Suprapubic skin (tissue), 4 donors: ENCODE measurements around the gene DEXI. TPM values are rescaled to one million over a fixed set of nuclear protein-coding genes. Genes with fewer than 3 reads are reported as not detected.

ENCODE experiments used
- DNase-seq, 2 donors: peaks; one replicate each; pipeline ENCODE4 v3.0.0-alpha.2; 2019; ENCODE audit warnings: low spot score in 2 of 2
- H3K27ac ChIP-seq: fragments of 200-600 bp; sonication (generic); one replicate; pipeline ENCODE4 v1.5.1; 2019
- H3K27me3 ChIP-seq: fragments of 200-600 bp; sonication (generic); one replicate; pipeline ENCODE4 v1.5.1; 2019
- H3K36me3 ChIP-seq: fragments of 200-600 bp; sonication (generic); one replicate; pipeline ENCODE4 v1.5.1; 2019
- H3K4me1 ChIP-seq: fragments of 200-600 bp; sonication (generic); one replicate; pipeline ENCODE4 v1.5.1; 2019
- H3K4me3 ChIP-seq: fragments of 200-600 bp; sonication (generic); one replicate; pipeline ENCODE4 v1.5.1; 2019; ENCODE audit warnings: mild to moderate bottlenecking
- H3K9me3 ChIP-seq: fragments of 200-600 bp; sonication (generic); one replicate; pipeline ENCODE4 v1.5.1; 2019
- EP300 ChIP-seq: sonication (generic); formaldehyde crosslinking; IDR thresholded peaks from one replicate; pipeline ENCODE4 v1.6.1; 2017; ENCODE audit warnings: antibody characterized with exemption
- POLR2A ChIP-seq, 2 donors: fragments of 450-650 bp; IDR thresholded peaks; one replicate each; pipeline ENCODE4 v1.6.1; 2017; ENCODE audit warnings: antibody characterized with exemption in 2 of 2, mild to moderate bottlenecking in 2 of 2, moderate library complexity in 2 of 2
- POLR2AphosphoS5 ChIP-seq, 3 donors: sonication (generic); formaldehyde crosslinking; IDR thresholded peaks; one replicate each; pipeline ENCODE4 v1.6.1; 2017; ENCODE audit warnings: antibody characterized with exemption in 3 of 3
- WGBS: methylation state at CpG from one replicate; pipeline ENCODE4 v1.1.5; 2018; 5-methylcytosine and 5-hydroxymethylcytosine counted together
- total RNA-seq, 4 donors: library from RNA; depleted of rRNA; stranded (reverse); fragments of >200 nt; gene quantifications; one replicate each; pipeline ENCODE4 v1.1.0, GENCODE V29; 2016
- TF ChIP-seq, protein P1 (sequence below), 2 donors: fragments of 200-600 bp in 1 of 2; fragments of 450-650 bp in 1 of 2; sonication (generic) in 1 of 2; IDR thresholded peaks; one replicate each; pipeline ENCODE4 v1.5.1; 2016 to 2019; ENCODE audit warnings: antibody characterized with exemption in 2 of 2, mild to moderate bottlenecking in 1 of 2, moderate library complexity in 1 of 2

Gene DEXI
- total RNA-seq, 4 donors from 2014 or later, result 35.9 to 72.7 (median 58.3) TPM

GRCh38 chr16:10895053-10895946 is 47.0 kb downstream of the DEXI start:
- TF ChIP-seq EP300 (no peak), POLR2AphosphoS5 (IDR thresholded peaks at IDR 0.05) (no peak), POLR2A (IDR thresholded peaks at IDR 0.05) (no peak)
- TF ChIP-seq, protein P1, sequence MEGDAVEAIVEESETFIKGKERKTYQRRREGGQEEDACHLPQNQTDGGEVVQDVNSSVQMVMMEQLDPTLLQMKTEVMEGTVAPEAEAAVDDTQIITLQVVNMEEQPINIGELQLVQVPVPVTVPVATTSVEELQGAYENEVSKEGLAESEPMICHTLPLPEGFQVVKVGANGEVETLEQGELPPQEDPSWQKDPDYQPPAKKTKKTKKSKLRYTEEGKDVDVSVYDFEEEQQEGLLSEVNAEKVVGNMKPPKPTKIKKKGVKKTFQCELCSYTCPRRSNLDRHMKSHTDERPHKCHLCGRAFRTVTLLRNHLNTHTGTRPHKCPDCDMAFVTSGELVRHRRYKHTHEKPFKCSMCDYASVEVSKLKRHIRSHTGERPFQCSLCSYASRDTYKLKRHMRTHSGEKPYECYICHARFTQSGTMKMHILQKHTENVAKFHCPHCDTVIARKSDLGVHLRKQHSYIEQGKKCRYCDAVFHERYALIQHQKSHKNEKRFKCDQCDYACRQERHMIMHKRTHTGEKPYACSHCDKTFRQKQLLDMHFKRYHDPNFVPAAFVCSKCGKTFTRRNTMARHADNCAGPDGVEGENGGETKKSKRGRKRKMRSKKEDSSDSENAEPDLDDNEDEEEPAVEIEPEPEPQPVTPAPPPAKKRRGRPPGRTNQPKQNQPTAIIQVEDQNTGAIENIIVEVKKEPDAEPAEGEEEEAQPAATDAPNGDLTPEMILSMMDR (IDR thresholded peaks at IDR 0.05), result no peak
- no peak for DNase-seq
- Histone ChIP-seq H3K27me3 (no peaks in the 10 kb centered on the region), H3K9me3 (no peaks in the 10 kb centered on the region), H3K4me3 (no peak overlapping the region), H3K36me3 (peaks cover 2% of the 10 kb centered on the region), H3K27ac (no peak overlapping the region), H3K4me1 (no peaks in the 10 kb centered on the region)
- WGBS, result 37% methylated on average over 16 of the region's 17 CpGs

DNA sequence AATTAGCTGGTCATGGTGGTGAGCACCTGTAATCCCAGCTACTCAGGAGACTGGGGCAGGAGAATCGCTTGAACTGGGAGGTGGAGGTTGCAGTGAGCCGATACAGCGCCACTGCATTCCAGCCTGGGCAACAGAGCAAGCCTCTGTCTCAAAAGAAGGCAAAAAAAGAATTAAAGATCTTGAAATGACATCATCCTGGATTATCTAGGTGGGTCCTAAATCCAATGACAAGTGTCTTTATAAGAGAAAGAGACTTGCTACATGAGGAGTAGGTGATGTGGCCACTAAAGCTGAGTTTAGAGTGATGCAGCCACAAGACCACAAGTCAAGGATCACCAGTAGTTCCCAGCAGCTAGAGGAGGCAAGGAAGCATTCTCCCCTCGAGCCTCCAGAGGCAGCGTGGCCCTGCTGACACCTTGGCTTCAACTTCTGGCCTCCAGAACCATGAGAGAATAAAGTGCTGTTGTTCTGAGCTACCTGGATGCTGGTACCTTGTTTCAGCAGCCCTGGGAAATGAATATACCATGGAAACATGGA is 49.4 kb downstream of the DEXI start:
- Histone ChIP-seq H3K4me1 (peaks cover 5% of the 10 kb centered on the region), H3K4me3 (no peak overlapping the region), H3K36me3 (no peaks in the 10 kb centered on the region), H3K9me3 (no peaks in the 10 kb centered on the region), H3K27ac (no peak overlapping the region), H3K27me3 (no peaks in the 10 kb centered on the region)
- WGBS, result 87% methylated on average over 5 of the region's 5 CpGs
- no peak for DNase-seq
- no peak for TF ChIP-seq POLR2A (IDR thresholded peaks at IDR 0.05)
- TF ChIP-seq EP300, result no peak
- TF ChIP-seq, protein P1 (IDR thresholded peaks at IDR 0.05), result no peak
- TF ChIP-seq POLR2AphosphoS5 (IDR thresholded peaks at IDR 0.05), result no peak

DNA sequence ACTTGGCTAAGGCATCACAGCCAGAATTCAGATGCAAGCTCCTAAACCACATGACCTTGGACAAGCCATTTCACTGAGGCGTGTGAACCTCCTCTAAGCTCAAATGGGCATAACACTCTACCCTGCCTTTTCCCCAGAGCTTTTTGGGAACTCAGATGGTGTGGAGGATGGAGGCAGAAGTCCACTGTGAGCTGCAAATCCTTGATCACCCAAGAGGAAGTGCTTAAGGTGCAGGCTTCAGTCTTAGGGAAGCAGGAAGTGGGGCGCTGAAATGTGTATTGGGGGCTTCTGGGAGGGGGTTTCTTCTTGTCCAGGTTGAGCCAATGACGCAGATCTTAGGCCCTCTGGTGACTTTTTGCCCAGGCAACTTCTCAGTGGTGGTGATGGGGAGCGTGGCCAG is 52.4 kb downstream of the DEXI start:
- TF ChIP-seq EP300, result no peak
- TF ChIP-seq POLR2A (IDR thresholded peaks at IDR 0.05), result no peak
- TF ChIP-seq, protein P1 (IDR thresholded peaks at IDR 0.05), result no peak
- TF ChIP-seq POLR2AphosphoS5 (IDR thresholded peaks at IDR 0.05), result no peak
- H3K9me3 ChIP-seq, result no peaks in the 10 kb centered on the region
- H3K4me3 ChIP-seq, result no peak overlapping the region
- WGBS, result 82% methylated on average over 4 of the region's 4 CpGs
- no peak overlapping the region for H3K27ac ChIP-seq
- H3K27me3 ChIP-seq, result no peaks in the 10 kb centered on the region
- DNase-seq, result no peak
- H3K4me1 ChIP-seq, result peaks cover 5% of the 10 kb centered on the region
- H3K36me3 ChIP-seq, result no peaks in the 10 kb centered on the region

- 50% methylated on average over 10 of the region's 10 CpGs for WGBS
- H3K36me3 ChIP-seq, result no peaks in the 10 kb centered on the region
- no peak overlapping the region for H3K27ac ChIP-seq
- no peak for DNase-seq
- H3K4me1 ChIP-seq, result peaks cover 5% of the 10 kb centered on the region
- H3K27me3 ChIP-seq, result no peaks in the 10 kb centered on the region
- H3K4me3 ChIP-seq, result no peak overlapping the region
- TF ChIP-seq EP300 (no peak), POLR2AphosphoS5 (IDR thresholded peaks at IDR 0.05) (no peak)
- TF ChIP-seq, protein P1 (IDR thresholded peaks at IDR 0.05), result no peak
- H3K9me3 ChIP-seq, result no peaks in the 10 kb centered on the region
Measured at GRCh38 chr16:10888320-10888937, 53.8 kb downstream of the DEXI start.

- H3K36me3 ChIP-seq, result no peaks in the 10 kb centered on the region
- DNase-seq, result no peak
- no peak overlapping the region for H3K27ac ChIP-seq
- H3K9me3 ChIP-seq, result no peaks in the 10 kb centered on the region
- H3K27me3 ChIP-seq, result peaks cover 2% of the 10 kb centered on the region
- peaks cover 5% of the 10 kb centered on the region for H3K4me1 ChIP-seq
- no peak for TF ChIP-seq POLR2A (IDR thresholded peaks at IDR 0.05)
- 38% methylated on average over 6 of the region's 6 CpGs for WGBS
- no peak overlapping the region for H3K4me3 ChIP-seq
Measured at GRCh38 chr16:10885246-10885645, 57.0 kb downstream of the DEXI start.
